ENCODE measurements around the gene FAM72B. TPM values are rescaled to one million over a fixed set of nuclear protein-coding genes. Genes with fewer than 3 reads are reported as not detected.
"Not testable (repeated sequence)": the region's sequence is repeated elsewhere in the genome, so short reads cannot be mapped to it uniquely, and the experiment has no call there.

FAM72B gene
- polyA plus RNA-seq, 1 donor, result 3.1 TPM

DNA sequence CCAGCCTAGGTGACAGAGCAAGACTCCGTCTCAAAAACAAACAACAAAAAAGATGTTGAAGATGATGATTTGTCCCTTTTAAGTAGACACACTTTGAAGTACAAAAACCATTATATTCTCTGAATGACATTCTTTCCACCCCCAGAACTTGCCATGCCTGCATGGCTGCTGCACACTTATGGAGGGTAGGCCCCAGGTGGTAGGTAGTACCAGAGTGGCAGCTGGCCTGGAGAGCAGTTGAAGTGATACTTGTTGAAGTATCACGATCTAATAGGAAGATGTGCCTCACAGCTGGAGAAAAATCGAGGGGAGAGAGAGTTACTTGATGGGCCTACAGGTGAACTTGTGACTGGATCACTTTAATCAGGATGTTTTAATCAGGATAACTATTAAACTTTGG is 15.6 kb upstream of the FAM72B start:
- not testable (repeated sequence) for DNase-seq

DNA sequence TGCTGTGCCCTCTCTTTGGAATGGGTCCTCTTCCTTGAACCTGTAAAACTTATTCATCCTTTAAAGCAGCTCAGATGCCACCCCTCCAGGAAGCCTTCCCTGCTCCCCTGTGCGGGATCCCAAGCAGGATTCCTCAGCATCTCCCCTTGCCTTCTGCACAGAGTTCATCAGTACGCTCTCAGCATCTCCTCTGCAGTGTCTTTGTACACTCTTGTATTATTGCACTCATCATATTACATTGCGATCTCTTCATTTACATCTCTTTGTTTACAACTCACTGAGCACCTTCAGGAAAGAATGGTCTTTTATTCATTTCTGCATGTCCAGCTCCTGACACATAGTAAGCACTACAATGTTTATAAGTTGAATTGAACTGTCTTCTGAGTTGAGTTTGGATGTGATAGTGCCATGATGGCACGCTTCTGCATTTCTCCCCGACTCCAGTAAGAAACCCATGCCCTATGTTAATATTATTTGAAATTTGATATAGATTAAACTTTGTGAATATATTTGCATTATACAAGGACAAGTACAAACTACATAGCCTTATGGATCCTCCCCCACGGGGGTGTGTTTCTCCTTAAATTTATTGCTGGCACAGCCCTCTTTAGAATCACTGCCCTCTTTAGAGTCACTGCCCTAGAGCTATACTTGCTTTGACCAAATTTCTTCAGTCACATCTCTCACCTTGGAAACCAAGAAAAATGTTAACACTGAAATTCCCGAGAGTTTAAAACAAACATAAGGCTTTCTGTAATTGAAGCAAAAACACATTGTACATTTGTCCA is 13.1 kb upstream of the FAM72B start:
- not testable (repeated sequence) for DNase-seq

DNA sequence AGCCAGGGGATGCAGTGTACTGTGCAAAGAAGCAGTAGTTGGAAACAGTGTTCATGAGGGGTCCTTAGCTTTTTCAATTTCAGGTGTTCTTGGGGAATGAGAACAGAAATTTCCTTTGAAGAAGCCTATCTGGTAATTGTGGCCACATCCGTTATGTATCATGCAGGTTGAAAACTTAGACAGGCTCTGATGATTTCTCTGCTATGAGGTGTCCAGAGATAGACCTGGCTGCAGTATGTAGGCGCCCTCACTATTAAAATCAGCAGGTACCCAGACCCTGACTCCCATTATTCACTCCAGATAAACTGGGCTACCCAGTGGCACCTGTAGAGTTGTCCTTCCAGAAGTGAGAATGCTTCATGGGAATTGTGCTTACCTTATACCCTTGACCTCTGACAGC is 8.4 kb upstream of the FAM72B start:
- DNase-seq, result not testable (repeated sequence)

DNA sequence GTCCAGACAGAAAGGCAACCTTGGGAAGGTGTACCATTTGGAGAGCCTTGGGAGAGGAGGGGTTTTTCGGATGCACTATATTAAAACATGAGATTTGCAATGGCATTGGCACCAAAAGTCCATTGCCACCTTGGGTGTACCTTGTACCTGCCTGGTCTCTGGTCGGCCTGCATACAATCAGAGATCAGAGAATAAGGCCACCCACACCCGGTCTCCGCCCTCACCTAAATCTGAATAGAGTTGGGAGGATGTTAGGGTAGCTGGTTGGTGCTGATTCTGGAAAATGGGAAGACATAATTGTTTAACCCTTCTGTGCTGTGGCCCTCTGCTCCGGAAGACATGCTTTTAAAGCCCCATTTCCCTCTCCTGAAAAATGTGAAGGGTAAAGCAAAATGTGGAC is 3.8 kb upstream of the FAM72B start:
- DNase-seq, result not testable (repeated sequence)

DNA sequence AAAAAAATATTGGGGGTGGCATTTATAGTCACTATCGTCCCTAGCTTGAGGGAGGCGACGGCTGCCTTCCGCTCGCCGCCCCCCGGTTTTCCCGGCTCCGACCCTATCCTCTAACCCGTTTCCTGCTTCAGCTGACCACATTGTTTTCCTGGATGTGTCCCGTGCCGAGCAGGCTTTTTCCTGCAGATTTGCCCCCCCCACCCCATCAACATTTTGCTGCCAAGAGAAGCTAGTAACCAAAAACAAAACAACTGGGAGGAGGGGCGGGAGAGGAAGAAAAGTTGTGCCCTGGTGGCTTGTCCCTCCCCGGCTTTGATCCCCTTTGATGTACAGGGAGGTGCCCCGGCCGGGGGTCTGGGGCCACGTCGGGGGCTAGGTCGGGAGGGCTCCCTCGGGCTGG is 2.1 kb upstream of the FAM72B start:
- not testable (repeated sequence) for DNase-seq

DNA sequence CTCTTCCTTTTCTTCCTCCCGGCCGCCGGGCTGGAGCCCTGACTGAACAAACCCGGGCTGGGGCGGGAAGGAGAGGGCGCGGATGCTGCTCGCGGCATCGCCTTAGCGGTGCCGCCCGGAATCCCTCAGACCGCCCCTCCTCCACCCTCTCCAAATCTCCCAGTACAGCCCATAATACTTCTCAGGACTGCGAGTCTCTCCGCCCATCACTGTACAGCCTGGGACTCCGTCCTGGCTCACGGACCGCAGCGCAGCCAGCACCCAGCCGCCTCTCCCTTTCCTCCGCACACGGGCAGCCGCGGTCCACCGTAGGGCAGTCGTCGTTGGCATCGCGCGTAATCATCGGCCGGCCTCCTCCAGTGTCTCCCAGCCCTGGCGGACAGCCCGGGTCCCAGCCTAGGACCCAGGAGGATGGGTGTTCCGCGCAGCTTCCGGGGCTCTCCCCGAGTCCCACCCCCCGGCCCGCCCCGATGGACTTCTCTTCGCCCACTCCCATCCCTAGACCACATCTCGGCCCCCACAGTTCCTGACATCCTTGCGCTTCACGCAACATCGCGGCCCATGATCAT is 1.1 kb upstream of the FAM72B start:
- not testable (repeated sequence) for DNase-seq

DNA sequence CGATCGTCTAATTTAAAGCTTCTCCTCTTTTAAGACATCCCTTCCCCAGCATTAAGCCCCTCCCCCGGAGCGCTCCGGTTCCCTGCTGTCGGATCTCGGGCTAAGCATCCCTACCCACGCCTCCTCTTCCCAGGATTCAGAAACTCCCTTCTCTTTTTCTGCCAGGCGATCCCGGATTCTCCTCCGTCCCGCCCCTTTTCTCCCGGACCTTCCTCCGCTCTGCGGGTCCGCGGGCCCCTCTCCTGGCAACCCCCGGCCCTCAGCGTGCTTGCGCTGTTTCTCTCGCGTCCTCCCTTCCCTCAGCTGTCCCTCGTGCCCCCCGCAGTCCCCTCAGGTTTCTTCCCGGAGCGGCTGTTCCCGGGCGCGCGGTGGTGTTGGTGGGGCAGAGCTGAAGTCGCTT is 273 bp downstream of the FAM72B start:
- not testable (repeated sequence) for DNase-seq

DNA sequence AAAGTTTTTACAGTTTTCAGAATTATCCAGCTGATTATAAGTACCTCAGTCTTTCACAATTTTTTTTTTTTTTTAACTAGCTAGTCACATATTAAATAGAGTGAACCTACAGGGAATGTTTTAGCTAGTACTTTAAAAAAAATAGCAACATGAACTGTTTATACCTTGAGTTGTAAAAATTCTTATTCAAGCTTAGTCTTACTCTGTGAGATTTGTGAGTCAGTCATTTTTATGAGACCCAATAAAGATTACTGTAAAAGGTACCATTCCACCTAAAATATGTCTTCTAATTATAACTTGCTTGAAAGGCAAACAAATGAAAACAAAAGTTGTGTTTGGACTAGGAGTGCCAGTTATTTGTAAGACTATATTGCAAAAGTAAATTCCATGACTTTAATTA is 5.9 kb downstream of the FAM72B start:
- not testable (repeated sequence) for DNase-seq

DNA sequence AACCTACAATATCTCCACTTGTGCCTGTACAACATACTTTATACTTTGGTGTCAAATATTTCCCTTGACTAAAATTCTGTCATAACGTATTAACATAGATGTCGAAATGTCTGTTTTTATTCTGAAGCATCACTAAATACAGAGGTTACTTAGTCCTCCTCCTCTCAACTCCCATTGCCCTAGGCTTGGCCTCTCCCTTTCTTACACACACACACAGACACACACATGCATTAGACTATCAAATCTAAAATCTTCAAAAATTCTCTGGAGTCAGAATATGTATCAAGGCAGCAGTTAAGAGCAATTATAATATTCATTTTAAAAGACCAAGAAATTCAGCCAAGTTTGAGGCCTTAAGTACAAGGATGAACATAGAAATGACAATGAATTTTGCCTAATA is 7.5 kb downstream of the FAM72B start:
- DNase-seq, result not testable (repeated sequence)

DNA sequence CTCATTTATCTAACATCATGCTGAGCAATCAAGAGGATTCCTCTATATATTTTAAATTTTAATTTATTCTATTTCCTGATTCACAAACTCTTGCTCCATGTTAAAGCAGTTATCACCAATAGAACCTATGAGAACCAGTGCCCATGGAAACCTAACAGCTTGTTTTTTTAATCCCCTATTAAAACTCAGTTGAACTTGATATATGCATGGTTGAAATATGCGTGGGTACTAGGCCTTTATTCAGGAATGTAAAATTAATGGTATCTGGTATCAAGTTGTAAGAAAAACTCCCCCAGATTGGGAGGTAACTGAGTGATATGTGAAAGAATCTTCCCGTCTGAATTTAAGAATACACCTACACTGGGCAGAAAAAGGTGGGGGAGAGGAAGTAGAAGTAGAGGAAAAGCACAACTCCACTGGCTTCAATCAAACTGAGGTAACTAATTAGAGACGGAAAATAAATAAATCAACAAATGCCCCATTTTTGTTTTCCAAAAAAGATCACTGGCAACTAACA is 15.9 kb downstream of the FAM72B start:
- not testable (repeated sequence) for DNase-seq

DNA sequence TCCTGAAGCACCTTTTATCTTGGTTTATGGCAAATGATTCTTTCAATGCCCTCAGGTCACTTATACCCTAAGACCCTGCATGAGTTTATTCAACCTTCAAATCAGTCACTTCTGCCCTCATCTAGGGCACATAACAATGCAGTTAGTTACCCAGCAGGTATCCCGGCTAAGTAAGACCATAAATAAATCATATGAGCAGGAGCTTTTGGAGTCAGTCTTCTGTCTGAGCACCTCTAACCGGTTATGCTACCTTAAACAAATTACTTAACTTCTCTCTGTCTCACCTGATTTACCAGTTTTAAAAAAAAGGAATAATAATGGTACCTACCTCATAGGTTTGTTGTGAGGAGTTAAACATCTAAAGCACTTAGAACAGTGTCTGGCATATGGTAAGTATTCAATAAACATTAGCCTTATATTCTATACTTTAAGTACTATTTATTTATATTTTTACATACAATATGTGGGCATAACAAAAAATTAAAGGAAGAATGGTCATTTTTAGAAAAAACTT is 16.9 kb downstream of the FAM72B start:
- DNase-seq, result not testable (repeated sequence)

DNA sequence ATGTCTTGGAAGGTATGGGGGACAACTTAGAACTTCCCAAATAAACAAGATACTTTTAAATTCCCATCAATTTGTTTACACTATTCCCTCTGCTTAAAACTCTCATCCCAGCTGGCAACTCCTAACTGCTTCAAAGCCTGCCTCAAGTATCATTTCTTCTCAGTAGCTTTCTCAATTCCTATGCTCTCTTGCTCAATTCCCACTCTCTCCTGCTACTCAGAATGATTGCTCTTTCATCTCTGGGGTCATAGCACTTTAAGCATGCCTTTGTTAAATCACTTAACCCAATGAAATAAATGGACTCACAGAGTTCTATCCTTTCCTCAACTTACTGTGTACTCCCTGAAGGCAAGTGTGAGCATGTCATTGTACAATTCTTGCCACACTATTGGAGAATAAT is 18.8 kb downstream of the FAM72B start:
- not testable (repeated sequence) for DNase-seq

DNA sequence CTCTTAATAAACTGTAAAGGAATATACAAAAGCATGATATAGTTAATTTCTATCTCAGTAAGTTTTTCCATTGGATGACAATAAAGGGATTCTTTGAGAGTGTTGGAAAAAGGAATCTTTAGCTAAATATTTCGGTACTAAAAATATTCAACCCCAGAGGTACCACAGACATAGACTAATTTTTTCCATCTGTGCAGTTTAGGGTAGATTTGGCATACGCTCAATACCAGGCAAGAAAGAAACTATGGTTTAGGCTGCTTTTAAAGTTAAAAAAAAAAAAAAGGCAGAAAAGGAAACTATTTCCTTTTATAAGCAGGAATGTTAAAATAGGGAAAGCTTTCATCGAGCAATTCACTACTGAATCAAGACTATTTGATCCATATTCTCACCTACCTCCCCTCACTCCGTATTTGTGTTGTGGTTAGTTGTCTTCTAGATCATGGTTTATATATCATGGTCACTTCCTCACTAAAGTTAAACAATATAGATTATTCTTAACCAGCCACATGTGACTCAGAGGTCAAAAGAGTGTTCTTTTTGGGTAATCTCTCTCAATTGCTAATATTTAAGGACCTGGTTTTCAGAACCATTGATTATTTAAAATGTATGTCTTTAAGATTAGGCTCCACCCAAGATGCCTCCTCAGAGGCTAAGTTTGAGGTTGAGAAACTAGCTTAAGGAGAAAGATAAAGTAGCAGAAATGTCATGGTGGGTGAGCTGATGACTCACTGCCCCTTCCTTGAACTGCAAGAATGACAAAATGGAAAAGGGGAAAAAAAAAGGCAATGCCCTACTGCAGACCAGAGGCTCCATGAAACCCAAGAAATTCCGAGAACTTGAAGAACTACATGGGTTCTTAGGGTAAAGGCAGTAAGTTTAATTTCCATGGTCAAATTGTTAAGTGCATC is 20.0 kb downstream of the FAM72B start:
- DNase-seq, result not testable (repeated sequence)

DNA sequence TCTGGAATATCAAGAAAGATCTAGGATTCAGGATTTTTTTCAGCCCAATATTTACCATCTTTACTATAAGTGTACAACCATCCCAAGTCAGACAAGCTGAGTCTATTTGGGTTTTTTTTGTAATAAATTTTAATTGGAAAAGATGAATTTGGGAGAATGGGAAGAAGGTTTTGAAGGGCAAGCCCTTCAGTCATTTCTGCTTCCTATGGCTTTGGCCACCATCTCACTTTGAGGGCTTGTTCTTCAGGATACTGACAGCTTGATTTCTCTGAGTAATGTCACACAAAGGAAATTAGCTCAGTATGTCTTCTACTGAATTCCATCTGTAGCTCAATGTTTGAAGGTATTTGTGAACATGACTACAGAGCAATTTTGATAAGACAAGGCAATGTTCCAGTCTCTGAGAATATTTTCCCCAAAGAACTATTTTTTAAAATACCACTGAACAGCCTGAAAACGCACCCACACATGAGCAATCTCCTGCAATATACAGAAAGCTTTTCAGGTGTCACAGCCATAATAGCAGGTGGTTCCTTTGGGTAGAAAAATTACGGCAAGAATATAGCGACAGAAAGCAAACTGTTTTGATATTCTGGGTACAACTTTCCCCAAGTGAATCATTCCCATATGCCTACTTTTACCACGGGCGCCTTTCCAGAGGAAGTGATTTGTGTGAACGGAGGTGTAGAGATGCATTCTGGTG is 22.8 kb downstream of the FAM72B start:
- not testable (repeated sequence) for DNase-seq

DNA sequence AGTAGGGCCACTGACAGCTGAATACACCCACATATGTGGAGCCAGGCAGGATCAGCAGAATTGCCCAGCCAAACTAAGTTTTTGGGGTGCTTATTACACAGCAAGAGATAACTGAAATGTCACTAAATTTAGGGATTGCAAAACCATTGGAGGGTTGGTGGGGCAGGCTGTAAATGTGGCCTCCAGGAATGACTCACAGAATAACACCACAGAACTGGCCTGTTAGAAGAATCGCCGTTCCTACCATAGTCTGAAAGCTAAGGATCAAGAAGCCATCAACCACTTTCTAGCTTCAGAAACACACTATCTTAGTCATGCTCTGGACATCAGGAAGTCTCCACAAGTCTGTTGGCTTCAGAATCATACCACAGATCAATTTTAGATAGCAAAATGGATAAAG is 24.0 kb downstream of the FAM72B start:
- DNase-seq, result not testable (repeated sequence)

DNA sequence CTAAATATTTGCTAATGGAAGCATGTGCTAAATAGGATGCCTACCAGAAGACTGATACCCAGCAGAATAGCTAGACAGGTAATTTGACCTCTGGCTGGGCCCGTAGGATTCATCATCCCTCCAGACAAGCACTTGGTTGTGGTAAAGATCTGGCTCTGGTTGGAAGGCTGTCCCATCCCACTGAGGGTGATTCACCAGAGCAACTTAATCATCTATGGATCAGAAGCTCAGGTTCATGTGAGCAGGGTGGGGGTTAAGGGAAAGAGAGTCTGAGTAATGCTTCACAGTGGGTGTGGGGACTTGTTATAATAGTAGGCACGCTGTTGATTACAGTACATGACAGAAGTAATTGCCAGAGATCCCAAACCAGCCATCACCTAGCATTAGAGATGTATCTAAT is 26.5 kb downstream of the FAM72B start:
- DNase-seq, result not testable (repeated sequence)

DNA sequence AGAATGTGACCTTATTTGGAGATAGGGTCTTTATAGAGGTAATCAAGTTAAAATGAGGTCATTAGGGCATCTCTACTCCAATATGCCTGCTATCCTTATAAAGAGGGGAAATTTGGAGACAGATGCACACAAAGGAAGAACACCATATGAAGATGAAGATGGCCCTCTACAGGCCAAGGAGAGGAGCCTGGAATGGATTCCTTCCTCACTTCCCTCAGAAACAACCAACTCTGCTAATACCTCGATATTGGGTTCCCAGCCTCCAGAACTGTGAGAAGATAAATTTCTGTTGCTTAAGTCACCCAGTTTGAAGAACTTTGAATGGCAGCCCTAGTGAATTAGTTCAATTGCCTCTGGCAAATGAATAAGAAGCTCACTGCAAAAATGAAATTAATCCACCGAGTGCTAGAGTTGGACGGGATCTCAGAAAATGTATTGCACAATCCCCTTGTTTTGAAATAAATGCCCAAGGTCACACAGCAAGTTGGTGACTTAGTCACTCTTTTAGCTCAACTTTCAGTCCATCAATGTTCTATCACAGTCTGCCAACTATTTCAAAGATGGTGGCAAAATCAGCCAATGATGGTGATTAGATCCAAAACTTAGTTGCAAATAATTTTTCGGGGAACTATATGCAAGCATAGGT is 27.1 kb downstream of the FAM72B start:
- not testable (repeated sequence) for DNase-seq

DNA sequence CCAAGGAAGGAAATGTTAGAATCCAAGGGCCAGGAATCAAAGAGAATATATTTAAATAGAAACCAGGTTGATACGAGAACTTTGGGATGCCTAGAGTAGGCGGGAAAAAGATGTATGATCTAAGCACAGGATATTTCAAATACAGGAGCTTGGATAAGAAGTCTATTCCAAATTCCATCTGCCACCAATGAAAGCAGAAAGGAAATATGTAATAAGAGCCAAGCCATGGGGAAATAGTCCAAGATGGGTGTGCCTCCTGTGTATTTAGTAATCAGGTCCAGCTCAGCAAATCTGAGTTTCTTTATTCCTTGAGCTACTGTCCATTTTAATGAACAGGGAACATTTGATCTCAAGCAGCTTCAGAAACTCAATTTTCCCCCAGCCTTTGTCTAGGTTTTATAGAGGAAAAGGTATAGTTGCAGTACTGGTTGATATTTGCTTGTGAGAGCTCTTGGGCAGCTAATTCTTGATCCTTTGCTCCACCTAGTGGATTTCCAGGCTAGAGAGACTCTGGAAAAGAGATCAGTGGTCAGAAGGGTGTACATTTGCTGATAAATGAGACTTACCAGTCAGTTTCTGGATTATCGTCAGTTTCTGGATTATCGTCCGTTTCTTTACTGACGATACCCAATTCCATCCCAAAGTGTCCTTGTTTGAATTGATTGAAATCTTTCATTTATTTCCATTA is 28.3 kb downstream of the FAM72B start:
- DNase-seq, result peak; percentile 15

DNA sequence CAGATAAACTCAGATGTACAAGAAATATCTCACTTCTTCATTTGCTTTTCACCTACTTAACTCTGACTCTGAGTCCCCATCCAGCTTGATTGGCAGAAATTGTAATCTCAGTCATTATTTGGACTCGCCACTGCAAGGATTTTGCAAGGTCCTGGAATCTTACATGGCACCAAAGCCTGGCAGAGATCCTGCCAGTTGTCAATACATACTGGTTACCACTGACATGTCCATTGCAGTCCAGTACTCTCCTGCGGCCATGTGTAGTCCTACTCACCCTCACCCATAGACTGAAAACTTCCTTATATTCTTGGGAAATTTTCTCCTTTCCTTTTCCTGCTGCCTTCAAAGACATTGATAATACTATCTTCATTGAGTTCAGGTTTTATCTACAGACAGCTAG is 29.3 kb downstream of the FAM72B start:
- DNase-seq, result not testable (repeated sequence)

DNA sequence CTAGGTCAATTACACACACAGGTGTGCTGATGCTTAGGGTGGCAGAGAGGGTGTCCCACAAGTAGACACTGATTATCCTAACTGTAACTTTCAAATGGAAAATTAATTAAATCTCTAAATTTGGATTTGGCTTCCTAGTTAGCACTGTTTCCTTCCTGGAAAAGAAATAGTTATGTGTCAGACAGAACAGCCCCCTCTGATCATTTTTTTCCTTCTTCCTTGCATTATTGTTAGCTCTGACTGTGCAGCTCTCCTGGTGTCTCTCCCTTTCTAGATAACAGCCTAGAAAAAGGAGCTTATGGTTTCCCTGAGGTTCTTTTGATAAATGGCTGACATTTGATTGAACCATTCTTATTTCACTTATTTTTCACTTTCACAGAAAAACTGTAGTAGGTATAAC is 31.4 kb downstream of the FAM72B start:
- DNase-seq, result not testable (repeated sequence)

DNA sequence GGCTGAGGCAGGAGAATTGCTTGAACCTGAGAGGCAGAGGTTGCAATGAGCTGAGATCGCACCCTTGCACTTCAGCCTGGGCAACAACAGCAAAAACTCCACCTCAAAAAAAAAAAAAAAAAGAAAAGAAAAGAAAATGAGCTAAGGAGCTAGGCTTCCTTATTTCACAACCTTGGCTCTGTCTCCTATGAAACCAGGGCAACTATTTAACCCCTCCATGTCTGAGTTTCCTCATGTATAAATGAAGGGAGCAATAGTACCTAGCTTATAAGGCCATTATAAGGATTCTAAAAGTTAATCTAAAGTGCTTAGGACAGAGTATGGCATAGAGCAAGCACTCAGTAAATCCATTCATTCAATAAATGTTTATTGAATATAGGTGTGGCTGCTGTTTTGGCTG is 32.8 kb downstream of the FAM72B start:
- not testable (repeated sequence) for DNase-seq
